Keratinocyte (primary cell): Measurements from ENCODE around the gene SLC1A3. TPM values are rescaled to one million over a fixed set of nuclear protein-coding genes. Genes with fewer than 3 reads are reported as not detected.
A peak's percentile ranks its signal among the peaks of the same experiment; 100 is the strongest.

Experiments
- DNase-seq: peaks from one replicate; pipeline ENCODE4 v3.0.0-alpha.2; 2011; ENCODE audit warnings: low read depth, missing footprints, low spot score
- FAIRE-seq: peaks from 2 replicates; lab custom pipeline; 2011; peaks lifted over from hg19 to GRCh38; lab: Jason Lieb, UNC
- H2AFZ ChIP-seq: 2 replicates; pipeline ENCODE4 v1.6.0; 2012; ENCODE audit warnings: low read length, control low read depth, inconsistent platforms; ENCODE audit not compliant: control insufficient read depth
- H3K27ac ChIP-seq: 2 replicates; pipeline ENCODE4 v1.5.1; 2011; ENCODE audit warnings: low read length; ENCODE audit not compliant: control insufficient read depth, insufficient read depth
- H3K27me3 ChIP-seq: 3 replicates; pipeline ENCODE4 v1.6.0; 2011; ENCODE audit warnings: low read length; ENCODE audit not compliant: control insufficient read depth, insufficient read depth; ENCODE audit errors: extremely low read depth
- H3K36me3 ChIP-seq, 2 experiments: 2 replicates in 1 of 2; 3 replicates in 1 of 2; pipeline ENCODE4 v1.5.1; 2011; ENCODE audit warnings: low read length in 2 of 2, mild to moderate bottlenecking in 1 of 2; ENCODE audit not compliant: control insufficient read depth in 2 of 2, insufficient read depth in 2 of 2; ENCODE audit errors: extremely low read depth in 1 of 2
- H3K4me1 ChIP-seq: 3 replicates; pipeline ENCODE4 v1.5.1; 2011; ENCODE audit warnings: low read length; ENCODE audit not compliant: control insufficient read depth, insufficient read depth; ENCODE audit errors: extremely low read depth
- H3K4me2 ChIP-seq: 3 replicates; pipeline ENCODE4 v1.6.0; 2011; ENCODE audit warnings: low read depth, low read length; ENCODE audit not compliant: control insufficient read depth, insufficient read depth; ENCODE audit errors: extremely low read depth
- H3K4me3 ChIP-seq, 3 experiments: fragments of 200-600 bp in 1 of 3; sonication (generic) in 1 of 3; 2 replicates in 2 of 3; 3 replicates in 1 of 3; pipeline ENCODE4 v1.5.1; 2011 to 2016; ENCODE audit warnings: low read length in 3 of 3, mild to moderate bottlenecking in 3 of 3, control low read depth in 2 of 3, inconsistent platforms in 1 of 3, low read depth in 1 of 3, mixed read lengths in 1 of 3, mixed run types in 1 of 3, moderate library complexity in 1 of 3; ENCODE audit not compliant: control insufficient read depth in 2 of 3, insufficient read depth in 2 of 3; ENCODE audit errors: extremely low read depth in 1 of 3
- H3K79me2 ChIP-seq: 2 replicates; pipeline ENCODE4 v1.6.0; 2012; ENCODE audit warnings: low read length; ENCODE audit not compliant: control insufficient read depth, insufficient read depth
- H3K9ac ChIP-seq: 3 replicates; pipeline ENCODE4 v1.6.0; 2011; ENCODE audit warnings: low read length; ENCODE audit not compliant: control insufficient read depth, insufficient read depth; ENCODE audit errors: extremely low read depth
- H3K9me1 ChIP-seq: 3 replicates; pipeline ENCODE4 v1.6.0; 2011; ENCODE audit warnings: low read length; ENCODE audit not compliant: control insufficient read depth, insufficient read depth; ENCODE audit errors: extremely low read depth
- H3K9me3 ChIP-seq: 2 replicates; pipeline ENCODE4 v1.5.1; 2012; ENCODE audit warnings: low read depth, low read length; ENCODE audit not compliant: control insufficient read depth
- H4K20me1 ChIP-seq: 3 replicates; pipeline ENCODE4 v1.6.0; 2011; ENCODE audit warnings: low read length; ENCODE audit not compliant: control insufficient read depth, insufficient read depth; ENCODE audit errors: extremely low read depth
- EZH2 ChIP-seq: IDR thresholded peaks from one replicate; pipeline ENCODE4 v1.6.1; 2012; ENCODE audit warnings: inconsistent platforms, mild to moderate bottlenecking, low read length, moderate library complexity
- dilution Hi-C: fragments of 300-500 bp; cut with MboI; formaldehyde crosslinking; loops from one replicate; pipeline ENCODE4 v1.7.0; 2020; ENCODE audit warnings: low sequenced_read_pairs; ENCODE audit not compliant: extremely low pct_ligation_motif_present
- polyA plus RNA-seq, 5 experiments: library from polyadenylated mRNA; depleted of rRNA in 3 of 5; stranded (reverse) in 3 of 5; stranded (forward) in 1 of 5; unstranded in 1 of 5; fragments of >200 nt; gene quantifications; 1 replicate in 1 of 5; 2 replicates in 3 of 5; 3 replicates in 1 of 5; pipeline versions ENCODE4 v1.2.1 to v1.2.3, GENCODE V29; 2011 to 2012; ENCODE audit warnings: missing spikeins in 2 of 5, low read depth in 1 of 5, low replicate concordance in 1 of 5
- TF ChIP-seq, protein P1 (sequence below), 3 experiments: IDR thresholded peaks in 1 of 3; conservative IDR thresholded peaks in 1 of 3; optimal IDR thresholded peaks in 1 of 3; 2 replicates in 2 of 3; 3 replicates in 1 of 3; pipeline versions ENCODE3 to v1.5.1; 2011; ENCODE audit warnings: low read length in 3 of 3, mild to moderate bottlenecking in 3 of 3, moderate library complexity in 2 of 3, control low read depth in 1 of 3, inconsistent platforms in 1 of 3; ENCODE audit not compliant: insufficient read depth in 2 of 3; ENCODE audit errors: extremely low read depth in 1 of 3

The SLC1A3 gene
- polyA plus RNA-seq, 1 donor (not counting 4 experiments of a cell fraction or from before 2014, with no cell fraction given): 22.2 TPM

DNA sequence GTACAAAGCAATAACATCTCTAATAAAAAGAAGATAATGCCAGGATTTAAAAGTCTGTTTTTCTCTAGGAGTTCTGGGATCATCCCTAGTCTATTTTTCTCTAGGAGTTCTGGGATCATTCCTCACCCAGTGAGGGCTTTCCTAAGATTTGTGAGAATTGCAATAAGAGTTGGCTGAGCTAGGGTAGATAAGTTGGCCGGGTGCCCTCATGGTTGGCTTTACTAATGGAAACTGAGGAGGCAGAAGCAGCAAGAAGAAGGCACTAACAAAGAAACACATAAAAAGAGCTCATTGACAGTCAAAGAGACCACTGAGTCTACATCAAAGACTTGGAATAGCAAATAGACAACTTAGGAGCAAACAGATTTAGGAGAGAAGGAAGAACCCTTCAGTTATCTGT, 4.2 kb downstream of the SLC1A3 start:
- TF ChIP-seq, protein P1, sequence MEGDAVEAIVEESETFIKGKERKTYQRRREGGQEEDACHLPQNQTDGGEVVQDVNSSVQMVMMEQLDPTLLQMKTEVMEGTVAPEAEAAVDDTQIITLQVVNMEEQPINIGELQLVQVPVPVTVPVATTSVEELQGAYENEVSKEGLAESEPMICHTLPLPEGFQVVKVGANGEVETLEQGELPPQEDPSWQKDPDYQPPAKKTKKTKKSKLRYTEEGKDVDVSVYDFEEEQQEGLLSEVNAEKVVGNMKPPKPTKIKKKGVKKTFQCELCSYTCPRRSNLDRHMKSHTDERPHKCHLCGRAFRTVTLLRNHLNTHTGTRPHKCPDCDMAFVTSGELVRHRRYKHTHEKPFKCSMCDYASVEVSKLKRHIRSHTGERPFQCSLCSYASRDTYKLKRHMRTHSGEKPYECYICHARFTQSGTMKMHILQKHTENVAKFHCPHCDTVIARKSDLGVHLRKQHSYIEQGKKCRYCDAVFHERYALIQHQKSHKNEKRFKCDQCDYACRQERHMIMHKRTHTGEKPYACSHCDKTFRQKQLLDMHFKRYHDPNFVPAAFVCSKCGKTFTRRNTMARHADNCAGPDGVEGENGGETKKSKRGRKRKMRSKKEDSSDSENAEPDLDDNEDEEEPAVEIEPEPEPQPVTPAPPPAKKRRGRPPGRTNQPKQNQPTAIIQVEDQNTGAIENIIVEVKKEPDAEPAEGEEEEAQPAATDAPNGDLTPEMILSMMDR (optimal IDR thresholded peaks at IDR 0.05 in 1 of 3, IDR thresholded peaks at IDR 0.05 in 1 of 3, conservative IDR thresholded peaks at IDR 0.05 in 1 of 3; ENCODE audit: extremely low read depth in 1 of 3, insufficient read depth in 2 of 3, low read length in 3 of 3): no peak
- no peak for TF ChIP-seq EZH2
- no peaks in the 10 kb centered on the region for H3K9me1 ChIP-seq
- peaks cover 7 to 12% of the 10 kb centered on the region in 2 experiments for H3K36me3 ChIP-seq
- no peaks in the 10 kb centered on the region for H4K20me1 ChIP-seq
- no peak overlapping the region for H3K4me2 ChIP-seq
- H3K9ac ChIP-seq: no peak overlapping the region
- DNase-seq (no peak), FAIRE-seq (no peak)
- H3K4me3 ChIP-seq: no peak overlapping the region
- peaks cover 26% of the 10 kb centered on the region for H3K79me2 ChIP-seq
- H3K27ac ChIP-seq: no peak overlapping the region
- peaks cover 17% of the 10 kb centered on the region for H3K4me1 ChIP-seq
- dilution Hi-C loops: no loop called here
- H2AFZ ChIP-seq: no peak overlapping the region
- no peaks in the 10 kb centered on the region for H3K27me3 ChIP-seq
- H3K9me3 ChIP-seq: no peaks in the 10 kb centered on the region

DNA sequence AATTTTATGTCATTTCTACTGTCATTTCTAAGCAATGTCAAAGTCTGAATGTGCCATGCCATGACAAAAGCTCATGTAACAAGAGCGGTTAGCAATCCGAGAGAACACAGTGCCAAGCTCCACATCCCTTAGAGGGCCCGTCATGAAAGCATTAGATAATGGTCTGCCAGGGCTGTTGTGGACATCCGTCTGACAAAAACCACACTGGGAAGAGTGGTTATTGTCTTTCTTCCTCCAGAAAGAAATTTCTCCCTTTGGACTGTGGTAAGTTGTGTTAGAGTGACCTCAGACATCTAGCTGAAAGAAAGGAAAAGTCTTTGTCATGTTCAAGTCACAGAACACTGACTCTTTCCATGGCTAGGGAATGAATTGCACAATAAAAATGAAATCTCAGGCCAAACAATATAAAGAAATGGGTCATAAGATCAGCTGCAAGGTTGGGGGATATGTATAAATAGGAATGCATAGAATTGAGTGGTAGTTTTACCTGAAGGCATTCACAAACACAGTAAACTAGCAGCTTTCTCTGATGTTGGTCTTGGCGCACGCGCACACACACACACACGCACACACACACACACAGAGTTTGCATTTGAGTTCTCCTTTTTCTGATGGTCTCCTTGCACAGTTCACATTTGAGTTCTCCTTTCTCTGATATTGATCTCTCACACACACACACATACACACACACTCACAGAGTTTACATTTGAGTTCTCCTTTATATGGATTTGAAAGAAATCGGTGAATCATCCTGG, 5.3 kb downstream of the SLC1A3 start:
- H3K27ac ChIP-seq: no peak overlapping the region
- H3K9ac ChIP-seq: no peak overlapping the region
- no peaks in the 10 kb centered on the region for H3K27me3 ChIP-seq

More for the DNA sequence above, 5.3 kb downstream of the SLC1A3 start:
- Histone ChIP-seq H3K4me1 (peaks cover 17% of the 10 kb centered on the region), H3K79me2 (peaks cover 26% of the 10 kb centered on the region), H3K4me3 (no peak overlapping the region), H3K36me3 (peaks cover 7 to 12% of the 10 kb centered on the region in 2 experiments), H3K4me2 (no peak overlapping the region), H2AFZ (no peak overlapping the region), H4K20me1 (no peaks in the 10 kb centered on the region), H3K9me3 (no peaks in the 10 kb centered on the region), H3K9me1 (no peaks in the 10 kb centered on the region)
- TF ChIP-seq EZH2: no peak
- TF ChIP-seq, protein P1 (optimal IDR thresholded peaks at IDR 0.05 in 1 of 3, IDR thresholded peaks at IDR 0.05 in 1 of 3, conservative IDR thresholded peaks at IDR 0.05 in 1 of 3; ENCODE audit: extremely low read depth in 1 of 3, insufficient read depth in 2 of 3, low read length in 3 of 3): no peak
- dilution Hi-C loops: no loop called here
- FAIRE-seq (peak; percentile 17), DNase-seq (no peak)
